Measurements from ENCODE around the gene PGF. TPM values are rescaled to one million over a fixed set of nuclear protein-coding genes. Genes with fewer than 3 reads are reported as not detected.

The PGF gene
- total RNA-seq, 1 experiment from 2014 or later = 6.4 TPM

DNA sequence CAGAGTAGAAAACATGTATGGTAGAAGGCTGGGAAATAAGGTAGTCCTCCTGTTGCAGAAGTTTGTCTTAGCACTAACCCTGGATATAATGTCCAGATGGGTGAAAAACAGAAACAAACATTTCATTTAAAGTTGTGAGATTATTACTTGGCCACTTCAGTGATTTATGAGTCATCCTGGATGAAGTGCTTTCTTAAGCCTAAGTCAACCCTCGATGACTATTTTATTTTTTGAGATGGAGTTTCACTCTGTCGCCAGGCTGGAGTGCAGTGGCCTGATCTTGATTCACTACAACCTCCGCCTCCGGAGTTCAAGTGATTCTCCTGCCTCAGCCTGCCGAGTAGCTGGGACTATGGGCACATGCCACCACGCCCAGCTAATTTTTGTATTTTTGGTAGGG is 63.5 kb downstream of the PGF start:
- no peak overlapping the region for H3K4me3 ChIP-seq (replicated peaks in 1 of 2; ENCODE audit: low read depth in 1 of 2, low read length in 2 of 2)
- H3K36me3 ChIP-seq (ENCODE audit: control insufficient read depth in 1 of 2, insufficient read depth in 2 of 2, low read length in 2 of 2) = peaks cover 51 to 64% of the 10 kb centered on the region in 2 experiments; a peak in 3 of 4 replicates
- intact Hi-C loops (cut with micrococcal nuclease) = no loop called here
- peaks cover 14 to 19% of the 10 kb centered on the region in 2 experiments for H3K4me1 ChIP-seq (ENCODE audit: control insufficient read depth in 1 of 2, insufficient read depth in 2 of 2, low read length in 2 of 2)
- H3K4me2 ChIP-seq (ENCODE audit: low read length) = no peak overlapping the region
- DNase-seq (ENCODE audit: low read depth, low spot score) (no peak), ATAC-seq (no peak)
- no peaks in the 10 kb centered on the region for H3K9me2 ChIP-seq (ENCODE audit: insufficient read depth)
- no peak overlapping the region for H2AFZ ChIP-seq (ENCODE audit: low read depth, low read length, poor library complexity, severe bottlenecking)
- ChIA-PET POLR2A (no interaction called here), RAD21 (ENCODE audit: low non-redundant PET in 1 of 2, low total read pairs in 2 of 2, uncharacterized antibody in 2 of 2, unreplicated experiment in 2 of 2) (no interaction called here), CTCF (no interaction called here)
- H3K27ac ChIP-seq (ENCODE audit: low read depth, low read length) = no peak overlapping the region
- H3K79me2 ChIP-seq (ENCODE audit: insufficient read depth, low read length) = peaks cover 35% of the 10 kb centered on the region
- TF ChIP-seq REST (IDR thresholded peaks at IDR 0.05; ENCODE audit: low read depth) (no peak), CEBPB (IDR thresholded peaks at IDR 0.05; ENCODE audit: low read depth) (no peak), ELF1 (IDR thresholded peaks at IDR 0.05; ENCODE audit: borderline replicate concordance, low read depth) (no peak), RAD21 (IDR thresholded peaks at IDR 0.05; ENCODE audit: low read depth) (no peak), EZH2phosphoT487 (IDR thresholded peaks at IDR 0.05; ENCODE audit: borderline replicate concordance) (no peak), CTCF (IDR thresholded peaks at IDR 0.05 in 2 of 3, conservative IDR thresholded peaks at IDR 0.05 in 1 of 3; ENCODE audit: borderline replicate concordance in 1 of 3, insufficient read depth in 1 of 3, low read depth in 2 of 3, low read length in 2 of 3) (no peak)
- TF ChIP-seq, protein P1, sequence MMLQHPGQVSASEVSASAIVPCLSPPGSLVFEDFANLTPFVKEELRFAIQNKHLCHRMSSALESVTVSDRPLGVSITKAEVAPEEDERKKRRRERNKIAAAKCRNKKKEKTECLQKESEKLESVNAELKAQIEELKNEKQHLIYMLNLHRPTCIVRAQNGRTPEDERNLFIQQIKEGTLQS (IDR thresholded peaks at IDR 0.05) = no peak
- peaks cover 8% of the 10 kb centered on the region; the same call in 1 of the 2 replicates for H4K20me1 ChIP-seq (ENCODE audit: insufficient read depth)
- no TSS peak for BruUV-seq (replicated peaks)
- H3K9me3 ChIP-seq (ENCODE audit: control insufficient read depth in 1 of 2, insufficient read depth in 1 of 2, low read depth in 1 of 2, low read length in 2 of 2) = no peaks in the 10 kb centered on the region
- H3K27me3 ChIP-seq (ENCODE audit: insufficient read depth, low read length) = no peaks in the 10 kb centered on the region
- no peak overlapping the region for H3K9ac ChIP-seq (ENCODE audit: low read length)

Other genes with a start within 250 kb of the PGF start
- gene AREL1, start 242.5 kb downstream of the PGF start, total RNA-seq (2021; ENCODE audit: unreplicated experiment) = 45.9 TPM
- 69.0 TPM for gene FCF1, start 242.5 kb downstream of the PGF start, total RNA-seq (2021; ENCODE audit: unreplicated experiment)
- 55.1 TPM for gene YLPM1, start 192.3 kb downstream of the PGF start, total RNA-seq (2021; ENCODE audit: unreplicated experiment)
- not detected for gene PROX2, start 79.5 kb downstream of the PGF start, total RNA-seq (2021; ENCODE audit: unreplicated experiment)
- 101 TPM for gene DLST, start 73.7 kb downstream of the PGF start, total RNA-seq (2021; ENCODE audit: unreplicated experiment)
- gene RPS6KL1, start 32.3 kb downstream of the PGF start, total RNA-seq (2021; ENCODE audit: unreplicated experiment) = 6.7 TPM
- 54.8 TPM for gene EIF2B2, start 47.3 kb upstream of the PGF start, total RNA-seq (2021; ENCODE audit: unreplicated experiment)
- 14.7 TPM for gene MLH3, start 95.9 kb upstream of the PGF start, total RNA-seq (2021; ENCODE audit: unreplicated experiment)
- 30.7 TPM for gene ACYP1, start 108.4 kb upstream of the PGF start, total RNA-seq (2021; ENCODE audit: unreplicated experiment)
- 0.98 TPM for gene ZC2HC1C, start 114.0 kb upstream of the PGF start, total RNA-seq (2021; ENCODE audit: unreplicated experiment)
- 64.4 TPM for gene NEK9, start 171.5 kb upstream of the PGF start, total RNA-seq (2021; ENCODE audit: unreplicated experiment)
- gene TMED10, start 221.0 kb upstream of the PGF start, total RNA-seq (2021; ENCODE audit: unreplicated experiment) = 303 TPM